ENCODE measurements around the gene ZNF335.

- no peak for TF ChIP-seq CTCF (conservative IDR thresholded peaks at IDR 0.05 in 1 of 2, IDR thresholded peaks at IDR 0.05 in 1 of 2; ENCODE audit: extremely low read depth in 1 of 2, insufficient read depth in 1 of 2, low read depth in 1 of 2, low read length in 2 of 2)
- no peak for TF ChIP-seq EZH2 (IDR thresholded peaks at IDR 0.05; ENCODE audit: borderline replicate concordance, low read length)
These were observed 37.8 kb upstream of the ZNF335 start for GRCh38 chr20:46009816-46010215.

All from mammary epithelial cell (primary cell).